Lower leg skin (tissue), 3 donors: ENCODE data around the gene CSHL1.

Experiments
- CTCF ChIP-seq, 3 donors: fragments of 450-650 bp; IDR thresholded peaks; one replicate each; pipeline ENCODE4 v1.5.1; 2016; ENCODE audit warnings: antibody characterized with exemption in 3 of 3, mild to moderate bottlenecking in 3 of 3, moderate library complexity in 2 of 3
- POLR2A ChIP-seq, 2 donors: fragments of 450-650 bp; IDR thresholded peaks; one replicate each; pipeline ENCODE4 v1.6.1; 2016 to 2017; ENCODE audit warnings: antibody characterized with exemption in 2 of 2, mild to moderate bottlenecking in 1 of 2, moderate library complexity in 1 of 2

- TF ChIP-seq CTCF (IDR thresholded peaks at IDR 0.05) (no peak), POLR2A (IDR thresholded peaks at IDR 0.05) (no peak)
Observed at GRCh38 chr17:63931981-63932561, 21.0 kb upstream of the CSHL1 start, which contains the start of gene CD79B.
